ENCODE measurements around the gene GATA5. TPM values are rescaled to one million over a fixed set of nuclear protein-coding genes. Genes with fewer than 3 reads are reported as not detected.
"Not testable (repeated sequence)": the region's sequence is repeated elsewhere in the genome, so short reads cannot be mapped to it uniquely, and the experiment has no call there.

The GATA5 gene
- total and polyA plus RNA-seq, 10 of the 15 experiments (the other 5 are each of a cell fraction or from before 2014, with no cell fraction given), result not detected

DNA sequence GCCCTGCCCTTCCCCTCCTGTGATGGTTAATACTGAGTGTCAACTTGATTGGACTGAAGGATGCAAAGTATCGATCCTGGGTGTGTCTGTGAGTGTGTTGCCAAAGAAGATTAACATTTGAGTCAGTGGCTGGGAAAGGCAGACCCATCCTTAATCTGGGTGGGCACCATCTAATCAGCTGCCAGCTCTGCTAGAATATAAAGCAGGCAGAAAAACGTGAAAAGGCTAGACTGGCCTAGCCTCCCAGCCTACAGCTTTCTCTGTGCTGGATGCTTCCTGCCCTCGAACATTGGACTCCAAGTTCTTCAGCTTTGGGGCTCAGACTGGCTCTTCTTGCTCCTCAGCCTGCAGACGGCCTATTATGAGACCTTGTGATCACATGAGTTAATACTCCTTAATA lies 15.0 kb upstream of the GATA5 start:
- CTCF ChIA-PET; H3K79me2 ChIP-seq (ENCODE audit: control insufficient read depth, insufficient read depth, low read length); FAIRE-seq; H3K9ac ChIP-seq (ENCODE audit: control insufficient read depth, insufficient read depth, low read length); BruUV-seq (replicated peaks); intact Hi-C loops (cut with micrococcal nuclease; ENCODE audit: unreplicated experiment); H3K4me3 ChIP-seq; H3K4me1 ChIP-seq (ENCODE audit: control insufficient read depth, insufficient read depth, low read length); POLR2A ChIA-PET; ATAC-seq; H3K4me2 ChIP-seq (ENCODE audit: control insufficient read depth, insufficient read depth); H3K36me3 ChIP-seq (ENCODE audit: control insufficient read depth in 2 of 2, insufficient read depth in 2 of 2, low read length in 1 of 2); H4K20me1 ChIP-seq (ENCODE audit: control insufficient read depth, insufficient read depth); SMC1A ChIA-PET (ENCODE audit: uncharacterized antibody, unreplicated experiment); in situ Hi-C loops (cut with MboI); H3K27ac ChIP-seq (ENCODE audit: control insufficient read depth, insufficient read depth); H2AFZ ChIP-seq (ENCODE audit: control insufficient read depth, low read depth, low read length); RAD21 ChIA-PET (ENCODE audit: unreplicated experiment); H3K9me3 ChIP-seq (replicated peaks; ENCODE audit: control insufficient read depth, insufficient read depth, low read length); DNase-seq (ENCODE audit: low read depth, low spot score); H3K27me3 ChIP-seq (replicated peaks in 1 of 2; ENCODE audit: control insufficient read depth in 2 of 2, insufficient read depth in 2 of 2, low read length in 1 of 2): not testable (repeated sequence)
- 0% methylated on average over 4 of the region's 4 CpGs for WGBS (ENCODE audit: insufficient coverage, insufficient replicate concordance, low lambda C conversion rate, missing lambda C conversion rate)

GRCh38 chr20:62489932-62490263 lies 14.1 kb upstream of the GATA5 start:
- Histone ChIP-seq H3K9ac (ENCODE audit: control insufficient read depth, insufficient read depth, low read length) (no peak overlapping the region), H3K4me1 (ENCODE audit: control insufficient read depth, insufficient read depth, low read length) (peaks cover 6% of the 10 kb centered on the region), H3K79me2 (ENCODE audit: control insufficient read depth, insufficient read depth, low read length) (no peaks in the 10 kb centered on the region), H3K4me3 (no peak overlapping the region), H3K4me2 (ENCODE audit: control insufficient read depth, insufficient read depth) (no peak overlapping the region), H4K20me1 (ENCODE audit: control insufficient read depth, insufficient read depth) (no peaks in the 10 kb centered on the region), H3K27ac (ENCODE audit: control insufficient read depth, insufficient read depth) (no peak overlapping the region), H3K9me3 (replicated peaks; ENCODE audit: control insufficient read depth, insufficient read depth, low read length) (no peaks in the 10 kb centered on the region), H3K36me3 (ENCODE audit: control insufficient read depth in 2 of 2, insufficient read depth in 2 of 2, low read length in 1 of 2) (no peaks in the 10 kb centered on the region), H2AFZ (ENCODE audit: control insufficient read depth, low read depth, low read length) (no peak overlapping the region), H3K27me3 (replicated peaks in 1 of 2; ENCODE audit: control insufficient read depth in 2 of 2, insufficient read depth in 2 of 2, low read length in 1 of 2) (peaks cover 5 to 7% of the 10 kb centered on the region in 2 experiments; a peak in 3 of 4 replicates)
- DNase-seq (ENCODE audit: low read depth, low spot score) (no peak), ATAC-seq (no peak), FAIRE-seq (no peak)
- 56% methylated on average over 8 of the region's 8 CpGs for WGBS (ENCODE audit: insufficient coverage, insufficient replicate concordance, low lambda C conversion rate, missing lambda C conversion rate)
- in situ Hi-C loops (cut with MboI) (no loop called here), intact Hi-C loops (cut with micrococcal nuclease; ENCODE audit: unreplicated experiment) (no loop called here)
- ChIA-PET POLR2A (no interaction called here), CTCF (no interaction called here), SMC1A (ENCODE audit: uncharacterized antibody, unreplicated experiment) (no interaction called here), RAD21 (ENCODE audit: unreplicated experiment) (no interaction called here)
- BruUV-seq (replicated peaks), result no TSS peak
- TF ChIP-seq YY1 (IDR thresholded peaks at IDR 0.05; ENCODE audit: low read depth, low read length) (no peak), ESRRA (IDR thresholded peaks at IDR 0.05; ENCODE audit: low read length) (no peak), RAD21 (IDR thresholded peaks at IDR 0.05; ENCODE audit: insufficient read depth, low read depth, low read length) (no peak), BACH1 (IDR thresholded peaks at IDR 0.05; ENCODE audit: borderline replicate concordance) (no peak), SMC3 (IDR thresholded peaks at IDR 0.05; ENCODE audit: borderline replicate concordance, low read length) (no peak), DPF2 (IDR thresholded peaks at IDR 0.05) (no peak), SREBF1 (IDR thresholded peaks at IDR 0.05; ENCODE audit: low read length) (no peak), POLR2A (IDR thresholded peaks at IDR 0.05; ENCODE audit: low read depth, low read length) (no peak), CHD4 (IDR thresholded peaks at IDR 0.05) (no peak), SREBF2 (IDR thresholded peaks at IDR 0.05; ENCODE audit: low read length) (no peak), CBX3 (IDR thresholded peaks at IDR 0.05; ENCODE audit: borderline replicate concordance, low read depth) (no peak), TAF1 (IDR thresholded peaks at IDR 0.05; ENCODE audit: borderline replicate concordance, low read depth, low read length) (no peak)
- TF ChIP-seq, protein P1, sequence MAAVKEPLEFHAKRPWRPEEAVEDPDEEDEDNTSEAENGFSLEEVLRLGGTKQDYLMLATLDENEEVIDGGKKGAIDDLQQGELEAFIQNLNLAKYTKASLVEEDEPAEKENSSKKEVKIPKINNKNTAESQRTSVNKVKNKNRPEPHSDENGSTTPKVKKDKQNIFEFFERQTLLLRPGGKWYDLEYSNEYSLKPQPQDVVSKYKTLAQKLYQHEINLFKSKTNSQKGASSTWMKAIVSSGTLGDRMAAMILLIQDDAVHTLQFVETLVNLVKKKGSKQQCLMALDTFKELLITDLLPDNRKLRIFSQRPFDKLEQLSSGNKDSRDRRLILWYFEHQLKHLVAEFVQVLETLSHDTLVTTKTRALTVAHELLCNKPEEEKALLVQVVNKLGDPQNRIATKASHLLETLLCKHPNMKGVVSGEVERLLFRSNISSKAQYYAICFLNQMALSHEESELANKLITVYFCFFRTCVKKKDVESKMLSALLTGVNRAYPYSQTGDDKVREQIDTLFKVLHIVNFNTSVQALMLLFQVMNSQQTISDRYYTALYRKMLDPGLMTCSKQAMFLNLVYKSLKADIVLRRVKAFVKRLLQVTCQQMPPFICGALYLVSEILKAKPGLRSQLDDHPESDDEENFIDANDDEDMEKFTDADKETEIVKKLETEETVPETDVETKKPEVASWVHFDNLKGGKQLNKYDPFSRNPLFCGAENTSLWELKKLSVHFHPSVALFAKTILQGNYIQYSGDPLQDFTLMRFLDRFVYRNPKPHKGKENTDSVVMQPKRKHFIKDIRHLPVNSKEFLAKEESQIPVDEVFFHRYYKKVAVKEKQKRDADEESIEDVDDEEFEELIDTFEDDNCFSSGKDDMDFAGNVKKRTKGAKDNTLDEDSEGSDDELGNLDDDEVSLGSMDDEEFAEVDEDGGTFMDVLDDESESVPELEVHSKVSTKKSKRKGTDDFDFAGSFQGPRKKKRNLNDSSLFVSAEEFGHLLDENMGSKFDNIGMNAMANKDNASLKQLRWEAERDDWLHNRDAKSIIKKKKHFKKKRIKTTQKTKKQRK (IDR thresholded peaks at IDR 0.05; ENCODE audit: low read depth, low read length), result no peak
- TF ChIP-seq, protein P2, sequence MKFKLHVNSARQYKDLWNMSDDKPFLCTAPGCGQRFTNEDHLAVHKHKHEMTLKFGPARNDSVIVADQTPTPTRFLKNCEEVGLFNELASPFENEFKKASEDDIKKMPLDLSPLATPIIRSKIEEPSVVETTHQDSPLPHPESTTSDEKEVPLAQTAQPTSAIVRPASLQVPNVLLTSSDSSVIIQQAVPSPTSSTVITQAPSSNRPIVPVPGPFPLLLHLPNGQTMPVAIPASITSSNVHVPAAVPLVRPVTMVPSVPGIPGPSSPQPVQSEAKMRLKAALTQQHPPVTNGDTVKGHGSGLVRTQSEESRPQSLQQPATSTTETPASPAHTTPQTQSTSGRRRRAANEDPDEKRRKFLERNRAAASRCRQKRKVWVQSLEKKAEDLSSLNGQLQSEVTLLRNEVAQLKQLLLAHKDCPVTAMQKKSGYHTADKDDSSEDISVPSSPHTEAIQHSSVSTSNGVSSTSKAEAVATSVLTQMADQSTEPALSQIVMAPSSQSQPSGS (IDR thresholded peaks at IDR 0.05; ENCODE audit: low read length), result no peak
